ENCODE results near the gene WIPF3.

WIPF3 gene

DNA sequence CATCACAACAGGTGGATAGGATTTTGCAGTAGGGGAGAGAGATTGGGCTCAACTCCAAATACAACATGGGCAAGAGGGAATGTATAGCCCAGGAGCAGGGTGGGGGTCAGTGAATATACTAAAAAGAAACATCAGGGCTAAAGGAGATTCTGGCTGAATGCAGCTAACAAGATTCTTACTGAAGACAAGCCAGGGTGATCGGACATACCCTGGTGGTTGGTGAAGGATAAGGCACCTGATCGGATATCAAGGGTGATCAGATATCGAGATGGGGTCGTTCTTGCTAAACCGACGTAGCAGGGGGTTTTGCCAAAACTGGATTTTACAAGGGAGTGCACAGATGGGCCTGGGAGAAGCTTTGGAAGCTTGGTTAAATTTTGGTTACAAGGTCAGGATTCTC, 34.4 kb downstream of the WIPF3 start:
- DNase-seq = no peak
- in situ Hi-C loops (cut with HindIII; ENCODE audit: low pct_ligation_motif_present, low pct_unique_long_range_greater_than_20kb, low sequenced_read_pairs) = no loop called here

DNA sequence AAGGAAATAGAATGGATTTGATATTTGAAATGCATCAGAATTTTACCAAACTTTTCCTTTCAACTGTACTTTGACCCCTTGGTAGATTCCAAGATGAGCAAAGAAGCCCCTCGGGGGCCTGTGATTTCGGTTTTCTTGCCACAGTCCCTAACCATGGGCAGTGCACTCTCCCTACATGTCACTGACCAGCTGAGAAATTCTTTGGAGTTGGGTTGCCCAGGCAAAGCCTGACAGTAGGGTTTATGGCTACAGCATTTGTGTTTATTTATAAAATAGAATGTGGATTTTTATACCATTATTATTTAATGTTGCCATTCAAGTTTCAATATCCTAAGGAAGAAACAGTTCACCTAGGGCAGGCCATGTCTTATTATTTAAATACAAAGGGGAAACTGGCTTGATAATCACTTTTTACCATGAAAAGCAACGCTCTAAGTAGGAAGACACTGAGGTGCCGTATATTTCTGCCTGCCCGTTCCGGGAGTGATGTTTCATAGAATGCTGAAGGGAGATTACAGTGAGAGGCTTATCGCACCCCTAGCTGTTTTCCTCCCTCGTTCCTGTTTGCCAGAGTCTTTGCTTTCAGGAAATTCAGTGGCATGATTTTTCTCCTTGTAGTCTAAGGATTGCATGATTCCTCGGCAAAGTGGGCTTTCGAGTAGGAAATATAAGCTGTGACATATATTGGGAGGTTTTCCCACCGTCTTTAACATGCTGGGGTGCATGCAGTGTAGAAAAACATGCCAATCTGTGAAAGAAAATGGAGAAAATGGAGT, 35.8 kb downstream of the WIPF3 start:
- DNase-seq = no peak
- in situ Hi-C loops (cut with HindIII; ENCODE audit: low pct_ligation_motif_present, low pct_unique_long_range_greater_than_20kb, low sequenced_read_pairs) = no loop called here

DNA sequence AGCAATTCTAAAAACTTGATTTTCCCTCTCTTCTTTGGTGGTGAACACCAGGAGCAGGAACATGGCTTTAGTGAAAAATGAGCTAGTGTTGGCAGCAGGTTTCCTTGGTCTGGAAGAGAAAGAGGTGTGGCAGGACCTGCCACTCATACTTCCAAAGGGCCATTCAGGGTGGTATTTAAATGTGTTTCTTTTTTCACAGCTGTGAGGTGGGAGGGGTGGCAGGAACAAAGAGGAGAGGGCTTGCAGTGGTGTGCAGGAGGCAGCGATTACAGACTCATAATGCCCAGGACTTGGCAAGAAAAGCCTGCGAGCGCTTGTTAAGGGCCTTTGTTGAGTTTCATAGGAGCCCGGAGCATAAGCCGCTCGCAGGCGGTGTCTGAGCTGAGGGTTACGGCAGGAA, 36.8 kb downstream of the WIPF3 start:
- in situ Hi-C loops (cut with HindIII; ENCODE audit: low pct_ligation_motif_present, low pct_unique_long_range_greater_than_20kb, low sequenced_read_pairs) = no loop called here

DNA sequence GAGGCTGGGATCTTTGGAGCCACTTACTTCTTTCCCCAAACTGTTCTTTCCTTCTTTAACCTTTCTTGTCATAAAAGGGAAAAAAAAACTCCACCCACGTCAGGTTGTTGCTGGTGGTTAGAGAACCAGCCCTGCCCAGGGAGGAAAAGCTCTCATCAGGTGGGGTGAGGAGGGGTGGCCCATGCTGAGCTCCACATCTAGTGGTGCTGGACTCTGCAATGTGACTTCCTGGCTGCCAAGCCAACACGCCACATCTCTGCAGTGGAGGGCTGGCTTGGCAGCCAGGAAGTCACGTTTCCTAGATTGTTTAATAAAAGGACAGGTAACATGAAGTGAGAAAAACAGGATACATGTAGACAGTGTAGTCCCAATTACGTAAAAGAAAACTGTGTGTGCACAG, 37.4 kb downstream of the WIPF3 start:
- DNase-seq = no peak

More for the DNA sequence above, 36.8 kb downstream of the WIPF3 start:
- DNase-seq = no peak

DNA sequence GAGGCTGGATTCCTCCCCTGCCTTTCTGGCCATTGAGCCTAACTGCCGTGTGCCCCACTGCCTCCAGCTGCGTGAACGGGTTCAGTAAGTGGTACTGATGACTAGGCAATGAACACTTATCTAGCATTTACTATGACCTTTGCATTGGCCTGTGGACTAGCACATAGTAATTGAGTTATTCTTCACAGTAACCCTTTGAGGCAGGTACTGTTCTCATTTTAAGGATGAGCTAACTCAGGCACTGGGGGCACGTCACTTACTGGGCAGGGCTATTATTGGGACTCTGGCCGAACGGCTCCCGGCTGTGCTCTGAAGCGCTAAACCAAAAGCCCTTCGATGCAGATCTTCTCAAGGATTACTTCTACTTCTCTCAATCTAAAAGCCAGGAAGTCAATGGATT, 38.3 kb downstream of the WIPF3 start:
- in situ Hi-C loops (cut with HindIII; ENCODE audit: low pct_ligation_motif_present, low pct_unique_long_range_greater_than_20kb, low sequenced_read_pairs) = no loop called here
- DNase-seq = no peak

More for the DNA sequence above, 37.4 kb downstream of the WIPF3 start:
- in situ Hi-C loops (cut with HindIII; ENCODE audit: low pct_ligation_motif_present, low pct_unique_long_range_greater_than_20kb, low sequenced_read_pairs) = no loop called here

DNA sequence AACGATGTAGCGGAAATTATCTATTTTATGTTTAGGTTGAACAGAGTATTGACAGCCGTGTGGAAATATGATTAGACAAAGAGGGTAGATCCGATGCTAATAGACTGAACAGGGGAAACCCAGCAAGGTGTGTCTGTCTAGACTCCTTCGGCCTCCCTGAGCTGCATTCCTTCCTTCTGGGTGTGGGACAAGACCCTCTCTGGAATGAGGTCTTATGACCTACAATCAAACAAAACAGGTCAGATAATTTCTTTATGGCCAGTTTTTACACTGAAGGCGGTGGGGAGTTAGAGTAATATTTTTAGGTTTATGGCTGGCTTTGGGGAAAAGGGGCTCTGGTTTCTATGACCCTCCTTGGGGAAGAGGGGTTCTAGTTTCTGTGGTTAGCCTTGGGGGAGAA, 41.2 kb downstream of the WIPF3 start:
- in situ Hi-C loops (cut with HindIII; ENCODE audit: low pct_ligation_motif_present, low pct_unique_long_range_greater_than_20kb, low sequenced_read_pairs) = no loop called here
- no peak for DNase-seq

DNA sequence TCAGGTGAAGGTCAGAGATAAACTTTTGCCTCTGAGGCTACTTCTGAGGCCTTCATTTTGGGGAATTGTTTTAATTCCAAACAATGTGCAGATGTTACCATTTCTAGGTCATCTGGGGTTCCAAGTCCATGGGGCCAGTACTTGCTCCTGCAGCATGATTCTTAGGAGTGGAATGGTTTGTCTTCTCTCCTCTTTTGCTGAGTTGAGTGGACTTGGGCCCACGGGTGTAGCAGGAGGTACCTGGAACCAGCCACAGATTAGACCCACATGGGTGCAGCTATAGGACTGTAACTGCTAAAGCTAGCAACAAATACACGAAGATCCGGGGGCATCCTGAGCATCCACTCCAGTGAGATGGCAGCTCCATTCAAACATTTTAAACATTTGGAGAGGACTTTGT, 41.6 kb downstream of the WIPF3 start:
- in situ Hi-C loops (cut with HindIII; ENCODE audit: low pct_ligation_motif_present, low pct_unique_long_range_greater_than_20kb, low sequenced_read_pairs) = no loop called here
- DNase-seq = no peak

DNA sequence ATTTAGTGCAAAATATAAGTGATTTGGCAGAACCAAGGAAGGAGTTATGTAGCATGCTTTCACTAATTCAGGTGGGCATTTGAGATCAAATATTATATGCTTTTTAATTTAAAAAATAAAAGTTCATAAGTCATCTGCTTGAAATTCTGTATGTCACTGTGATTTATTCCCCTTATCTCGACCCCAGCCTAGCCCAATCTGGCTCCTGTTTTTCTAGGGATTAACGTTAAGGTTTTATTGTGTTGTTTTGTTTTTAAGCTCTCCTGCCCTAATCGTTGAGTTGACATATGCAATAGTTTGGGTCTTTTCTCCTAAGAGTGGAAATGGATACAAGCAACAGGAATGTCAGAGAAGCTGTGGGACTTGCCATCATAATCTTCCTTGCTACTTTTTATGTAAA, 42.6 kb downstream of the WIPF3 start:
- DNase-seq = no peak
- in situ Hi-C loops (cut with HindIII; ENCODE audit: low pct_ligation_motif_present, low pct_unique_long_range_greater_than_20kb, low sequenced_read_pairs) = no loop called here

DNA sequence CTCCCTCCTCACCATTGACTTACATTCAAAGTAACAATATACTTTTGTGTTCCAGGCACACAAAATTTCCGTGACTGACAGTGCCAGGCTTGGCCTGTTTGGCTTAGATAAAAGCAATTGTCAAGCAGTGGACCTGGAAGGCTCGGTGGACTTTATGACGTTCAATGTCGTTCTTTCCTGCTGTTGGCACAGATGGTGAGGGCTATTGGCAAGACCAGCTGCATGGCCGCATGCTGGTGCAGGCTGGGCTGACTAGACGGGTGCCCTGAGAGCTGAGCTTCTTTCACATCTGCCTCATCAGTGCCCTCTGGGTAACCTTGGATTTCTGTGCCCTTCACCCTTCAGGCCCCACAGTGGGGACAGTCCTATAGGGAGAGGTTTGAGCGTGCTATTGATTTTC, 45.2 kb downstream of the WIPF3 start:
- DNase-seq = no peak
- in situ Hi-C loops (cut with HindIII; ENCODE audit: low pct_ligation_motif_present, low pct_unique_long_range_greater_than_20kb, low sequenced_read_pairs) = no loop called here

DNA sequence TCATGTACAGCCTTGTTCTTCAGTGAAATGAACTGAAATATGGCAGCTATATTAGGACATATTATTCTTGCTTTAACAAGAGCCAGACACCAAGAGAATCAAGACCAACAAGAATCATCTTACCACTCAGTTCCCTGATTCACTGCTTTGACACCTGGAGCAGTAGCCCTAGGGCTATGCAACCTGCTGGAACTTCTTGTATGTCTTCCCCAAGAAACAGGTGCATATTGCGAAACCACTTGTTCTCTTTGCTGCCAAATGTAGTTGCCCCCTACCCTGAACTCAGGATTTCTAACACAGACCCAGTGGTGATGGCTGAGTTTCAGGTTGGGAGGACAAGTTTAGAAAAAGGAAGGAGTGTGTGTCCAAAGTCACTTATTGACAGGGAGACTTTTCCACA, 46.1 kb downstream of the WIPF3 start:
- in situ Hi-C loops (cut with HindIII; ENCODE audit: low pct_ligation_motif_present, low pct_unique_long_range_greater_than_20kb, low sequenced_read_pairs) = no loop called here
- DNase-seq = no peak

DNA sequence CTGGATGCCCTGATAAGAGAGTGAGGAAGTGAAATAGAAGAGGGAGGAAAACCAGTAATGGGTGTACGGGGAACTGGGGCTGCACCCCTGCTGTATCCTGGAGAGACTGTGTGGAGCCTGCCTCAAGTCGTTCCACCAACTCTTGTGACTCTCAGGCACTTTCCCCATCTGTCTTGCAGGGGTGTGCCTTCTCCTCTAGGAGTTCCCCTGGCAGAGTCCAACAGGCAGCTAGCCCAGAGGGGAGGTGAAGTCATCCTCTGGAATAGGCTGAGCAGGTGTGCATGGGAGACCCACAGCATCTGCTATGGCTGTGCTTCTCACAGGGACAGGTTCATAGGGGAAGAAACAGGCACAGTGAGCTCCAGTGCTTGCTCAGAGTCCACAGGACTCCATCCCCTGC, 46.8 kb downstream of the WIPF3 start:
- no peak for DNase-seq
- in situ Hi-C loops (cut with HindIII; ENCODE audit: low pct_ligation_motif_present, low pct_unique_long_range_greater_than_20kb, low sequenced_read_pairs) = no loop called here

DNA sequence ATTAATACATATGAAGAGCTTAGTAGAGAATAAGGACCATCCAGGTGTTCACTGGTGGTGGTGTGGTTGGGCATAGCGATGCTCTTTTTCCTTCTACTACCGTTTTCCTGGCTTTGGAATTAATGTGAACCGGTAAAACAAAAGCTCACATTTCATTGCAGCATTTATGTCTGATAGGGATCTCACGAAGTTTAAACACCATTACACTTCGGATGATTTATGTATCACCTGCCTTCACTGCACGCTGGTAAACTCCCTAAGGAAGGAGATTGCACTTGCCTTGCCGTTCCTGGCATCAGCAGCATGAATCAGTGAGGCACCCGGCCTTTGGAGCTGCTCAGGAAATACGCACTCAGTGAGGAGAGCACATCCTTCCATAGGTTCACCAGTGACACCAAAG, 47.5 kb downstream of the WIPF3 start:
- DNase-seq = no peak
- in situ Hi-C loops (cut with HindIII; ENCODE audit: low pct_ligation_motif_present, low pct_unique_long_range_greater_than_20kb, low sequenced_read_pairs) = no loop called here

DNA sequence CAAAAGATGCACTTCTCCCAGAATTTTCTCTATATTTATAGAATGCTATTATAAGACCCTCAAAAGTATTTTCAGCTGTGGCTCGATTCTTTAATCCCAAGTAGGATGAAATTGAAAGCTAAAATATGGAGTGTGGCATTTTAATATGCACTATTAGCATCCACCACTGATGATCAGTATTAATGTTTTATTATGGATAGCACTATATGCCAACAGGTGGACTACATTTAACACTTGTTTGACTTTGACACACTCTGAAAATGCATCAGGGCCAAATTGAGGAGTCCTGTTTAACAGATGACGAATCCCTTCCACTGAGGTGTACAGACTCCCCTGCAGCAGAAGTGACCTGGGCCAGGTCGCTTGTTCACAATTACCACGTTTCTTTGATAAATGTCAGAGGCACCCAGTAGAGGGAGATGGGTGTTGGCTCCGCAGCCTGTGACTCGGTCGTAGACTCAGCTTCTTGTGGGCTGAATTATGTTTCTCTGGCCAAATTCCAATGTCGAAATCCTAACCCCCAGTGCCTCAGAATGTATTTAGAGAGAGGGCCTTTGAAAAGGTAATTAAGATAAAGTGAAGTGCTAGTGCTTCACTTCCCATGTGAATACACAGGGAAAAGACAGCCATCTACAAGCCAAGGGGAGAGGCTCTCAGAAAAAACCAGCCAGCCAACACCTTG, 48.1 kb downstream of the WIPF3 start:
- DNase-seq = no peak
- in situ Hi-C loops (cut with HindIII; ENCODE audit: low pct_ligation_motif_present, low pct_unique_long_range_greater_than_20kb, low sequenced_read_pairs) = no loop called here

DNA sequence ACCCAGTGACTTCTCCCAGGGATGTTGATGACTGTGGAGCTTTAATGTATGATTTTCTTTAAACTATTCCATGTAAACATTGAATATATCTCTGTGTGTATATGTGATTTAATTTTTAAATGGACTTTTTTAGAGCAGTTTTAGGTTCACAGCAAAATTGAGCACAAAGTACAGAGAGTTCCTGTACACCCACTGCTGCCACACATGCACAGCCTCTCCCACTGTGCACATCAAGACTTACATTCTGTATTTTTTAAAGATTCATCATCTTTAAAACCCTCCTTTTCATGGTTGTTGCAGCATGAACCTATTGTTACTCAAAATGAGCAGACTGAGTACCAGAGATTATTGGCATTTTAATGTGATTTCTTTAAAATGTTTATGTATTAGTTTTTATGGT, 51.3 kb downstream of the WIPF3 start:
- no peak for DNase-seq
- in situ Hi-C loops (cut with HindIII; ENCODE audit: low pct_ligation_motif_present, low pct_unique_long_range_greater_than_20kb, low sequenced_read_pairs) = no loop called here

DNA sequence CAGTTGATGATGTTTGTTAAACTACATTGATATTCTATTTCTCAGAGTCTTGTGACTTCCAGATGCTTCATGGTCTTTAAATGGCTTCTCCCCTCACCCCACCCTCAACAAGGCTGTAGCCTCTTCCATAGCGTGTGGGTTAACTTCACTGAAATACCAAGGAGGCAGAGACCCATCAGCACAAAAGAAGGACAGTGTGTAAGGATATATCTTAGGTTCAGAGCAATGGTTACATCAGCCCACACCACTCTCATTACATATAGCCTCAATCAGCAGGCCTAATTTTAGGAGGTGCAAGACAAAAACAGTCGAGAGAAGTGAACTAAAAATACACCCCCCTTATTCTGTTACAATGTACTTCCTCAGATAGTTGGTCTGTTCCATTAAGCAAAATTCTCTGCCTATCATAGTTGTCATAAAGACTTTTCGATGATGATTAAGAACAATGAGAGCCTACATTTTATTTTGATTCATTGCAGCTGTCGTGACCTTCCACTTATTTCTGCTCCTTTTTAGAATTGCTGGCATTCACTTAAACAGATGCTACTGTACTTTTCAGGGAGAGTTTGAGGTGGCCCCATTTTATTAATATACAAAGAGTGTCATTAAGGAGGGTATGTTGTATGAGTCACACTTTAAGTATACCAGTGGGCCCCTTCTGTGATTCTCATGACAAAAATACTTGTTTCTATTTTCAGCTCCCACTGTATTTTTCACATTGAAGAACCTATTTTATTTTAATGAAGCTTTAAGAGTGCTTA, 52.1 kb downstream of the WIPF3 start:
- DNase-seq = no peak
- in situ Hi-C loops (cut with HindIII; ENCODE audit: low pct_ligation_motif_present, low pct_unique_long_range_greater_than_20kb, low sequenced_read_pairs) = no loop called here

DNA sequence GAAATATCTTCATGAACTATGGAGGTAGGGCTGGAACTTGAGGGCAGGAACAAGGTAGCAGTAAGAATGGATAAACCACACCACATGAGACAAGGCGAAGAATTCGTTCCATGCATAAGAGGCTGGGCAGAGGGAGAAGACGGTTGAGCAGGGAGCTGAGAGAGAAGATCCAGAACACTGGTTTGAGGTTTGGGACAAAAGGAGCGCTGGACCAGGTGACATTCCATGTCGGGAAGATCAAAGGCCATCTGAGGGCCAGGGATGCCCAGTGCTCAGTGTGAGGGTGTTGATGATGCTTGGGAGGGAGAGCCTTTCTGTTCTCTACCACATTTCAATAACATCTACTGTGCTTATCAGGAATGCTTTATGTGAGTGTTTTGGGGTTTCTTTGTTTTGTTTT, 52.8 kb downstream of the WIPF3 start:
- DNase-seq = no peak
- in situ Hi-C loops (cut with HindIII; ENCODE audit: low pct_ligation_motif_present, low pct_unique_long_range_greater_than_20kb, low sequenced_read_pairs) = no loop called here

DNA sequence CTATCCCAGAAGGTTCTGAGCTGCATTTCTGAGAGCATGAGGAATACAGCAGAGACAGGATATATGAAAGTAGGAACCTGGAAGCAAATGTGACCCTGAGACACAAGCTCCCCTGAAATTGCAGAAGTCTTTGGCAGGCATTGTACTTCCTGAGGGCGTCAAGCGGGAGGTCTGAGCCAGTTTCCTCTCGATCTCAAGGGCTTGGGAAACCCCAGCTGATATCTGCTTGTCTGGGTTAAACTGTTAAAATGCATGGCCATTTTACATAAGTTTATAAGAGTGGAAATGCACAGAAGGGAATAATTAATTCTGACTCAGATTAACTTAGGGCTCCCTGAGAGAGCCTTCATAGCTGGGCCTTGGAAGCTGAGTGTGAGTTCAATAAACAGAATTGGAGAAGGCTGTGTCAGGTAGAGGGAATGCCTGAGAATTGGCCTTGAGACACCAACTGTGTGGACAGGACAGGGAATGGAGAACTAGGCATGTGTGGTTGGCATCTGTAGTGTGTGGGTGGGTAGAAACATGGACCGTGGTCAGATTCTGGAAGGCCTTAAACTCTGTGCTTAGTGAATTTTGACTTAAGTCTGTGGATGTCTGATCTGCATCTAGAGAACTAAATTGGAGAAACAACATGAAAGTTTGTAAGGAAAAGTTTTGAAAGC, 53.3 kb downstream of the WIPF3 start:
- in situ Hi-C loops (cut with HindIII; ENCODE audit: low pct_ligation_motif_present, low pct_unique_long_range_greater_than_20kb, low sequenced_read_pairs) = no loop called here
- DNase-seq = no peak

DNA sequence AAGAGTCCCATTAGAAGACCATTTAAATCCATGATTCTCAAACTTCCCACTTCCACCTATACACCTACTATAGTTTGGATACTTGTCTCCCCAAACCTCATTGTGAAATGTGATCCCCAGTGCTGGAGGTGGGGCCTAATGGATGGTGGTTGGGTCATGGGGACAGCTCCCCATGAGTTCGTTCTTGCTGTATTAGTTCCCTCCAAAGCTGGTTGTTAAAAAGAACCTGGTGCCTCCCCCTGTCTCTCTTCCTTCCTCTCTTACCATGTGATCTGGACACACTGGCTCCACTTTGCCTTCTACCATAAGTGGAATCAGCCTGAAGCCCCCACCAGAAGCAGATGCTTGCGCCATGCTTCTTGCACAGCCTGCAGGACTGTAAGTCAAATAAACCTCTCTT, 53.9 kb downstream of the WIPF3 start:
- DNase-seq = no peak
- in situ Hi-C loops (cut with HindIII; ENCODE audit: low pct_ligation_motif_present, low pct_unique_long_range_greater_than_20kb, low sequenced_read_pairs) = no loop called here

DNA sequence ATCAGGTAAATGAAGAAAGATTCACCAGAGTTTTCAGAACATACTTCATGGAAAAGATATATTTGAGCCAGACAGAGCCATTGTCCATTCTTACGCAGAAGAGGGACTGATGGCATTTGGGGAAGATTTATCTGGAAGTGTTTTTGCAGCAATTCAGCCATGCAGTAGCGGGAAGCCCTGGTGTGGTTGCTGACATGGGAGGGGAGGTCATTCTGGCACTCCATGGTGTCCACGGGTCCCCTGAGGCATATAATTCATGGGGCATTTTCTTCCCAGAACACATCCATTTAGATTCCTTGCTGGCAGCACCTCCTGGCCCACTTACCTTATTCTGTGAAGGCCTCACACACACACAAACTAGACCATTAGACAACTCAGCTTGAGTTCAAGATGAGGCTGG, 55.6 kb downstream of the WIPF3 start:
- in situ Hi-C loops (cut with HindIII; ENCODE audit: low pct_ligation_motif_present, low pct_unique_long_range_greater_than_20kb, low sequenced_read_pairs) = no loop called here

More for the DNA sequence above, 55.6 kb downstream of the WIPF3 start:
- DNase-seq = no peak

Data from ACHN (cell line).